ENCODE data around the gene DLEC1.
"Not testable (repeated sequence)": the region's sequence is repeated elsewhere in the genome, so short reads cannot be mapped to it uniquely, and the experiment has no call there.

The DLEC1 gene

DNA sequence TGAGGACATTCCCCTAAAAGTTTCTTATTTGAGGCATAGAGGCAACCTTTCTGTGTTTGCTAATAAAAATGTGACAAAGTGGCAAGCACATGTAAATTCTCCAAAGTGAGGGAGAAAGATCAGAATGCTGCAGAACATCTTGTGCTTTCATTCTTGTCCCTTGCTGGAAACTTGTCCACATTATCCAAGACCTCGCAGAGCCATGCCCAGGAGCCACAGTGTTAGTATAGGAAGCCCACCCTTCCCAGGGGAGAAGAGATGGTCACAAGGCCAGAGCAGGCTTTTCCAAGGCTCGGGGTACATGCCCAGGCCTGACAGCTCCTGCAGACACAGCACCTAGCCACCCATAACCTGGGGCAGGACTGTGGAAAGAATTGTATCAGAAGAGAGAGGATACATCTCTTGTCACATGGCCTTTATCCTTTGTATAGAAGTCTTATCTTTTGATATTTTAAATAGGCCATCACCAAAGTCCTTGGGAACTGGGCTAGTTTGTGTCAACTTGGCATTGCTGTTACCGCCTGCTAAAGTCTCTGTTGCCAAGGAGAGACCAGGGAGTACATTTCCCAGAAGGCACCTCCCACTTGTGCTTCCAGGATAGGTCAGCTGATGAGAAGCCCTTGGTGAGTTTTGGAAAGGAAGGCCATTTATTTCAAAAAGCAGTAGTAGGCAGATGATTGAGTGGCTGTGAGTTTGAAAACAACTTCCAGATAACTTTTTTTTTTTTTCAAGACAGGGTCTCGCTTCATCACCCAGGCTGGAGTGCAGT is 10.5 kb downstream of the DLEC1 start:
- Histone ChIP-seq H2BK12ac (ENCODE audit: low read length) (no peak overlapping the region), H3K27me3 (ENCODE audit: control insufficient read depth in 3 of 3, insufficient read depth in 3 of 3, low read depth in 1 of 3, low read length in 3 of 3) (peaks cover 0 to 18% (median 0%) of the 10 kb centered on the region in 3 experiments), H4K91ac (ENCODE audit: low read depth, low read length, poor library complexity) (no peak overlapping the region), H3K9ac (ENCODE audit: low read depth, low read length, poor library complexity) (no peak overlapping the region), H3K18ac (ENCODE audit: low read length) (peak overlapping the region; percentile 74), H3K4ac (ENCODE audit: low read length) (no peak overlapping the region), H2BK5ac (ENCODE audit: low read length) (no peak overlapping the region), H3K4me2 (ENCODE audit: insufficient read depth, low read length, poor library complexity, severe bottlenecking) (no peak overlapping the region), H3K9me3 (replicated peaks in 1 of 2; ENCODE audit: control insufficient read depth in 2 of 2, insufficient read depth in 1 of 2, low read depth in 1 of 2, low read length in 2 of 2) (peaks cover 5 to 9% of the 10 kb centered on the region in 2 donors), H2BK15ac (ENCODE audit: low read length) (no peak overlapping the region), H4K8ac (ENCODE audit: low read depth, low read length) (no peak overlapping the region), H2AK5ac (ENCODE audit: low read depth, low read length) (no peak overlapping the region), H2AFZ (ENCODE audit: low read length) (peak overlapping the region; percentile 64), H3K27ac (replicated peaks; ENCODE audit: low read length) (no peak overlapping the region), H2BK120ac (ENCODE audit: low read depth, low read length) (no peak overlapping the region), H3K4me3 (ENCODE audit: low read length in 2 of 2) (no peak overlapping the region), H3K36me3 (replicated peaks in 1 of 2; ENCODE audit: control insufficient read depth in 2 of 2, insufficient read depth in 2 of 2, low read length in 2 of 2) (no peaks in the 10 kb centered on the region), H3K79me1 (ENCODE audit: low read depth, low read length) (no peaks in the 10 kb centered on the region), H3K14ac (ENCODE audit: low read length) (no peak overlapping the region), H3K23ac (ENCODE audit: low read depth, low read length, poor library complexity) (no peak overlapping the region), H3K4me1 (ENCODE audit: control insufficient read depth in 2 of 2, insufficient read depth in 1 of 2, low read depth in 1 of 2, low read length in 2 of 2) (peaks cover 0 to 7% of the 10 kb centered on the region in 2 donors)
- no CpG with 5 or more reads among the region's 4 CpGs for WGBS, 2 donors (ENCODE audit: extremely low coverage in 2 of 2, insufficient read length in 2 of 2, insufficient replicate concordance in 1 of 2)
- DNase-seq (ENCODE audit: low spot score), result no peak

- H4K8ac ChIP-seq (ENCODE audit: low read depth, low read length), result no peak overlapping the region
- peaks cover 0 to 7% of the 10 kb centered on the region in 2 donors for H3K4me1 ChIP-seq (ENCODE audit: control insufficient read depth in 2 of 2, insufficient read depth in 1 of 2, low read depth in 1 of 2, low read length in 2 of 2)
- peak overlapping the region; percentile 84 for H2BK12ac ChIP-seq (ENCODE audit: low read length)
- peaks cover 5 to 9% of the 10 kb centered on the region in 2 donors for H3K9me3 ChIP-seq (replicated peaks in 1 of 2; ENCODE audit: control insufficient read depth in 2 of 2, insufficient read depth in 1 of 2, low read depth in 1 of 2, low read length in 2 of 2)
- DNase-seq (ENCODE audit: low spot score), result no peak
- WGBS, 2 donors (ENCODE audit: extremely low coverage in 2 of 2, insufficient read length in 2 of 2, insufficient replicate concordance in 1 of 2), result no CpG with 5 or more reads among the region's 13 CpGs
- H3K36me3 ChIP-seq (replicated peaks in 1 of 2; ENCODE audit: control insufficient read depth in 2 of 2, insufficient read depth in 2 of 2, low read length in 2 of 2), result no peaks in the 10 kb centered on the region
- peaks cover 0 to 6% (median 0%) of the 10 kb centered on the region in 3 experiments for H3K27me3 ChIP-seq (ENCODE audit: control insufficient read depth in 3 of 3, insufficient read depth in 3 of 3, low read depth in 1 of 3, low read length in 3 of 3)
- no peak overlapping the region for H3K4me2 ChIP-seq (ENCODE audit: insufficient read depth, low read length, poor library complexity, severe bottlenecking)
- no peak overlapping the region for H3K4me3 ChIP-seq (ENCODE audit: low read length in 2 of 2)
- no peak overlapping the region for H2AK5ac ChIP-seq (ENCODE audit: low read depth, low read length)
- peak overlapping the region; percentile 52 for H3K23ac ChIP-seq (ENCODE audit: low read depth, low read length, poor library complexity)
- H3K9ac ChIP-seq (ENCODE audit: low read depth, low read length, poor library complexity), result no peak overlapping the region
- H2AFZ ChIP-seq (ENCODE audit: low read length), result no peak overlapping the region
- H3K79me1 ChIP-seq (ENCODE audit: low read depth, low read length), result no peaks in the 10 kb centered on the region
- peak overlapping the region; percentile 14 for H3K14ac ChIP-seq (ENCODE audit: low read length)
- H3K4ac ChIP-seq (ENCODE audit: low read length), result peak overlapping the region; percentile 89
- no peak overlapping the region for H4K91ac ChIP-seq (ENCODE audit: low read depth, low read length, poor library complexity)
- no peak overlapping the region for H2BK5ac ChIP-seq (ENCODE audit: low read length)
- H3K18ac ChIP-seq (ENCODE audit: low read length), result peak overlapping the region; percentile 64
- H2BK120ac ChIP-seq (ENCODE audit: low read depth, low read length), result no peak overlapping the region
- H2BK15ac ChIP-seq (ENCODE audit: low read length), result no peak overlapping the region
- no peak overlapping the region for H3K27ac ChIP-seq (replicated peaks; ENCODE audit: low read length)
These were observed 12.1 kb downstream of the DLEC1 start for GRCh38 chr3:38051131-38051530.

DNA sequence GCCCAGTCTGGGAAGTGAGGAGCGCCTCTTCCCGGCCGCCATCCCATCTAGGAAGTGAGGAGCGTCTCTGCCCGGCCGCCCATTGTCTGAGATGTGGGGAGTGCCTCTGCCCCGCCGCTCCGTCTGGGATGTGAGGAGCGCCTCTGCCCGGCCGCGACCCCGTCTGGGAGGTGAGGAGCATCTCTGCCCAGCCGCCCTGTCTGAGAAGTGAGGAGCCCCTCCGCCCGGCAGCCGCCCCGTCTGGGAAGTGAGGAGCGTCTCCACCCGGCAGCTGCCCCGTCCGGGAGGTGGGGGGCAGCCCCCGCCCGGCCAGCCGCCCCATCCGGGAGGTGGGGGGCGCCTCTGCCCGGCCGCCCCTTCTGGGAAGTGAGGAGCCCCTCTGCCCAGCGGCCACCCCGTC is 14.3 kb downstream of the DLEC1 start:
- no CpG with 5 or more reads among the region's 32 CpGs for WGBS, 2 donors (ENCODE audit: extremely low coverage in 2 of 2, insufficient read length in 2 of 2, insufficient replicate concordance in 1 of 2)
- H3K4me1 ChIP-seq (ENCODE audit: control insufficient read depth in 2 of 2, insufficient read depth in 1 of 2, low read depth in 1 of 2, low read length in 2 of 2); H2BK5ac ChIP-seq (ENCODE audit: low read length); H4K91ac ChIP-seq (ENCODE audit: low read depth, low read length, poor library complexity); H2AFZ ChIP-seq (ENCODE audit: low read length); H3K4me3 ChIP-seq (ENCODE audit: low read length in 2 of 2); H3K9me3 ChIP-seq (replicated peaks in 1 of 2; ENCODE audit: control insufficient read depth in 2 of 2, insufficient read depth in 1 of 2, low read depth in 1 of 2, low read length in 2 of 2); H3K14ac ChIP-seq (ENCODE audit: low read length); H2BK12ac ChIP-seq (ENCODE audit: low read length); H3K23ac ChIP-seq (ENCODE audit: low read depth, low read length, poor library complexity); H2BK120ac ChIP-seq (ENCODE audit: low read depth, low read length); DNase-seq (ENCODE audit: low spot score); H3K36me3 ChIP-seq (replicated peaks in 1 of 2; ENCODE audit: control insufficient read depth in 2 of 2, insufficient read depth in 2 of 2, low read length in 2 of 2); H3K79me1 ChIP-seq (ENCODE audit: low read depth, low read length); H3K27me3 ChIP-seq (ENCODE audit: control insufficient read depth in 3 of 3, insufficient read depth in 3 of 3, low read depth in 1 of 3, low read length in 3 of 3); H2AK5ac ChIP-seq (ENCODE audit: low read depth, low read length); H3K4ac ChIP-seq (ENCODE audit: low read length); H3K4me2 ChIP-seq (ENCODE audit: insufficient read depth, low read length, poor library complexity, severe bottlenecking); H2BK15ac ChIP-seq (ENCODE audit: low read length); H3K18ac ChIP-seq (ENCODE audit: low read length); H3K9ac ChIP-seq (ENCODE audit: low read depth, low read length, poor library complexity); H3K27ac ChIP-seq (replicated peaks; ENCODE audit: low read length); H4K8ac ChIP-seq (ENCODE audit: low read depth, low read length): not testable (repeated sequence)

GRCh38 chr3:38053813-38054498 is 14.9 kb downstream of the DLEC1 start:
- H3K18ac ChIP-seq (ENCODE audit: low read length), result peak overlapping the region; percentile 38
- not testable (repeated sequence) for H2AK5ac ChIP-seq (ENCODE audit: low read depth, low read length); H2BK5ac ChIP-seq (ENCODE audit: low read length); H2BK15ac ChIP-seq (ENCODE audit: low read length); H2BK12ac ChIP-seq (ENCODE audit: low read length); H2AFZ ChIP-seq (ENCODE audit: low read length); DNase-seq (ENCODE audit: low spot score); H3K4ac ChIP-seq (ENCODE audit: low read length); H3K9me3 ChIP-seq (replicated peaks in 1 of 2; ENCODE audit: control insufficient read depth in 2 of 2, insufficient read depth in 1 of 2, low read depth in 1 of 2, low read length in 2 of 2); H3K9ac ChIP-seq (ENCODE audit: low read depth, low read length, poor library complexity); H2BK120ac ChIP-seq (ENCODE audit: low read depth, low read length); H3K4me1 ChIP-seq (ENCODE audit: control insufficient read depth in 2 of 2, insufficient read depth in 1 of 2, low read depth in 1 of 2, low read length in 2 of 2); H3K4me2 ChIP-seq (ENCODE audit: insufficient read depth, low read length, poor library complexity, severe bottlenecking); H3K14ac ChIP-seq (ENCODE audit: low read length); H3K27ac ChIP-seq (replicated peaks; ENCODE audit: low read length); H4K91ac ChIP-seq (ENCODE audit: low read depth, low read length, poor library complexity); H3K27me3 ChIP-seq (ENCODE audit: control insufficient read depth in 3 of 3, insufficient read depth in 3 of 3, low read depth in 1 of 3, low read length in 3 of 3); H3K36me3 ChIP-seq (replicated peaks in 1 of 2; ENCODE audit: control insufficient read depth in 2 of 2, insufficient read depth in 2 of 2, low read length in 2 of 2); H3K4me3 ChIP-seq (ENCODE audit: low read length in 2 of 2); H4K8ac ChIP-seq (ENCODE audit: low read depth, low read length); H3K23ac ChIP-seq (ENCODE audit: low read depth, low read length, poor library complexity); H3K79me1 ChIP-seq (ENCODE audit: low read depth, low read length)
- WGBS, 2 donors (ENCODE audit: extremely low coverage in 2 of 2, insufficient read length in 2 of 2, insufficient replicate concordance in 1 of 2), result no CpG with 5 or more reads among the region's 9 CpGs

Measured in neuronal stem cell (in vitro differentiated cells).